Endothelial cell of umbilical vein (primary cell): ENCODE data around the gene MDN1. TPM values are rescaled to one million over a fixed set of nuclear protein-coding genes. Genes with fewer than 3 reads are reported as not detected.
"Not testable (repeated sequence)": the region's sequence is repeated elsewhere in the genome, so short reads cannot be mapped to it uniquely, and the experiment has no call there.

Experiments
- BruUV-seq: library from RNA; stranded (reverse); fragments of 400-500 nt; replicated peaks from 2 replicates; lab custom pipeline; 2021; lab: Mats Ljungman, UMichigan
- CTCF ChIA-PET: fragments of 300-600, 350-600 bp; sonication (Branson Sonifier 250); formaldehyde crosslinking; loops from one replicate; lab custom pipeline; 2021; ENCODE audit warnings: antibody characterized with exemption, inconsistent platforms; lab: Charles Lee
- POLR2A ChIA-PET: fragments of 300-600, 350-600 bp; sonication (Branson Sonifier 250); formaldehyde crosslinking; loops from one replicate; lab custom pipeline; 2021; ENCODE audit warnings: antibody characterized with exemption, inconsistent platforms; lab: Charles Lee
- DNase-seq: peaks from one replicate; pipeline ENCODE4 v3.0.0-alpha.2; 2011; ENCODE audit warnings: low read depth, low spot score
- FAIRE-seq: peaks from 2 replicates; lab custom pipeline; 2011; peaks lifted over from hg19 to GRCh38; lab: Jason Lieb, UNC
- H2AFZ ChIP-seq: 2 replicates; pipeline ENCODE4 v1.6.0; 2012; ENCODE audit warnings: low read depth, low read length, control low read depth, inconsistent platforms
- H3K27ac ChIP-seq: 2 replicates; pipeline ENCODE4 v1.5.1; 2011; ENCODE audit warnings: low read depth, mild to moderate bottlenecking, control low read depth, low read length, moderate library complexity; ENCODE audit not compliant: insufficient read depth
- H3K27me3 ChIP-seq, 2 experiments: 2 replicates each; pipeline versions ENCODE4 v1.6.0 to v1.6.1; 2011; ENCODE audit warnings: low read length in 2 of 2, mixed read lengths in 1 of 2; ENCODE audit not compliant: control insufficient read depth in 2 of 2, insufficient read depth in 2 of 2
- H3K36me3 ChIP-seq, 2 experiments: 2 replicates in 1 of 2; 3 replicates in 1 of 2; pipeline ENCODE4 v1.5.1; 2011; ENCODE audit warnings: low read length in 2 of 2, mild to moderate bottlenecking in 1 of 2, moderate library complexity in 1 of 2; ENCODE audit not compliant: control insufficient read depth in 2 of 2, insufficient read depth in 2 of 2; ENCODE audit errors: extremely low read depth in 1 of 2
- H3K4me1 ChIP-seq: 3 replicates; pipeline ENCODE4 v1.5.1; 2011; ENCODE audit warnings: mild to moderate bottlenecking, low read length; ENCODE audit not compliant: control insufficient read depth, insufficient read depth; ENCODE audit errors: extremely low read depth
- H3K4me2 ChIP-seq: 2 replicates; pipeline ENCODE4 v1.6.1; 2011; ENCODE audit warnings: low read length, control low read depth, mixed read lengths; ENCODE audit not compliant: insufficient read depth
- H3K4me3 ChIP-seq, 3 experiments: fragments of 200-600 bp in 1 of 3; sonication (generic), shearing (Covaris generic) in 1 of 3; replicated peaks in 1 of 3; 2 replicates each; pipeline ENCODE4 v1.5.1; 2011 to 2016; ENCODE audit warnings: control low read depth in 3 of 3, low read length in 3 of 3, mild to moderate bottlenecking in 2 of 3, inconsistent platforms in 1 of 3, low read depth in 1 of 3, moderate library complexity in 1 of 3; ENCODE audit not compliant: insufficient read depth in 1 of 3
- H3K79me2 ChIP-seq: 2 replicates; pipeline ENCODE4 v1.6.0; 2012; ENCODE audit warnings: low read length, inconsistent platforms; ENCODE audit not compliant: control insufficient read depth, insufficient read depth
- H3K9ac ChIP-seq: replicated peaks from 2 replicates; pipeline ENCODE3; 2011; ENCODE audit warnings: low read length, control low read depth; ENCODE audit not compliant: insufficient read depth; ENCODE audit errors: extremely low read depth
- H3K9me1 ChIP-seq: replicated peaks from 3 replicates; pipeline ENCODE4 v1.6.0; 2011; ENCODE audit warnings: mild to moderate bottlenecking, low read length; ENCODE audit not compliant: control insufficient read depth, insufficient read depth; ENCODE audit errors: extremely low read depth
- H3K9me3 ChIP-seq: replicated peaks from 2 replicates; pipeline ENCODE4 v1.5.1; 2012; ENCODE audit warnings: low read length, inconsistent platforms; ENCODE audit not compliant: control insufficient read depth, insufficient read depth
- H4K20me1 ChIP-seq: replicated peaks from 2 replicates; pipeline ENCODE3; 2011; ENCODE audit warnings: mild to moderate bottlenecking, low read length; ENCODE audit not compliant: control insufficient read depth, insufficient read depth; ENCODE audit errors: extremely low read depth
- EZH2 ChIP-seq: IDR thresholded peaks from 2 replicates; pipeline ENCODE4 v1.6.1; 2012; ENCODE audit warnings: borderline replicate concordance, low read depth, mild to moderate bottlenecking, moderate library complexity, low read length, inconsistent platforms; ENCODE audit not compliant: severe bottlenecking
- FOS ChIP-seq: IDR thresholded peaks from 2 replicates; pipeline ENCODE4 v1.6.1; 2011; ENCODE audit warnings: mild to moderate bottlenecking, low read length, moderate library complexity, borderline replicate concordance; ENCODE audit not compliant: insufficient read depth
- GATA2 ChIP-seq: IDR thresholded peaks from 2 replicates; pipeline ENCODE4 v1.7.0; 2011; ENCODE audit warnings: low read depth, mild to moderate bottlenecking, moderate library complexity, mixed read lengths, low read length; ENCODE audit not compliant: insufficient read length, insufficient read depth
- JUN ChIP-seq: IDR thresholded peaks from 2 replicates; pipeline ENCODE4 v1.6.1; 2011; ENCODE audit warnings: borderline replicate concordance, low read depth; ENCODE audit not compliant: insufficient read length, insufficient read depth
- MYC ChIP-seq: IDR thresholded peaks from one replicate; pipeline ENCODE4 v1.6.1; 2011; ENCODE audit warnings: mild to moderate bottlenecking, low read depth, low read length
- POLR2A ChIP-seq: IDR thresholded peaks from 2 replicates; pipeline ENCODE4 v1.6.1; 2012; ENCODE audit warnings: low read depth, mild to moderate bottlenecking, control low read depth, low read length
- POLR2AphosphoS5 ChIP-seq: IDR thresholded peaks from 2 replicates; pipeline ENCODE4 v1.6.1; 2012; ENCODE audit warnings: low read depth, mild to moderate bottlenecking, control low read depth, low read length, moderate library complexity; ENCODE audit not compliant: insufficient read depth
- dilution Hi-C: fragments of 300-500 bp; cut with MboI; formaldehyde crosslinking; loops from one replicate; pipeline ENCODE4 v1.15.0; 2019; ENCODE audit warnings: low sequenced_read_pairs; ENCODE audit not compliant: extremely low pct_ligation_motif_present
- intact Hi-C: fragments of 100-400 bp; cut with micrococcal nuclease; formaldehyde crosslinking; loops from one replicate; pipeline ENCODE4 v1.10.0; 2022
- polyA plus RNA-seq, 4 experiments: library from polyadenylated mRNA; depleted of rRNA in 3 of 4; stranded (reverse) in 3 of 4; unstranded in 1 of 4; fragments of >200 nt; gene quantifications; 2 replicates each; pipeline versions ENCODE4 v1.2.1 to v1.2.3, GENCODE V29; 2011 to 2012; ENCODE audit warnings: missing spikeins in 1 of 4
- total RNA-seq: library from RNA; stranded (reverse); gene quantifications from 2 replicates; pipeline ENCODE4 v1.2.3, GENCODE V29; 2021
- TF ChIP-seq, protein P1 (sequence below): IDR thresholded peaks from 2 replicates; pipeline ENCODE4 v1.6.1; 2011; ENCODE audit not compliant: insufficient read depth, insufficient read length
- TF ChIP-seq, protein P2 (sequence below), 2 donors: IDR thresholded peaks; 1 replicate in 1 of 2; 2 replicates in 1 of 2; pipeline ENCODE4 v1.5.1; 2011; ENCODE audit warnings: low read length in 2 of 2, mild to moderate bottlenecking in 2 of 2, moderate library complexity in 2 of 2, control low read depth in 1 of 2, inconsistent platforms in 1 of 2, low read depth in 1 of 2; ENCODE audit not compliant: insufficient read depth in 1 of 2; ENCODE audit errors: extremely low read depth in 1 of 2

The MDN1 gene
- total and polyA plus RNA-seq, 2 donors (not counting 3 experiments of a cell fraction or from before 2014, with no cell fraction given) = 9.2 to 39.6 TPM

DNA sequence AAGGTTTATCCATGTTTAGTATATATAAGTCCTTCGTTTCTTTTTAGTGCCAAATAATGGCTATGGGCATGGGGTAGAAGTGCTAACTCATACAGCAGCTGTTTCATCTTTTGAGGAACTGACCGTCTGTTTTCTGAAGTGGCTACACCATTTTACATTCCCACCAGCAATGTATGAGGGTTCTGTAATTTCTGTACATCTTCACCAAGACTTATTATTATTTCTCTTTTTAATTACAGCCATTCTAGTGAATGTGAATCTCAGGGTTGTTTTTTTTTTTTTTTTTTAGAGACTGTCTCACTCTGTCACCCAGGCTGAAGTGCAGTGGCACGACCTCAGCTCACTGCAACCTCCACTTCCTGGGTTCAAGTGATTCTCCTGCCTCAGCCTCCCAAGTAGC lies 183.2 kb downstream of the MDN1 start:
- dilution Hi-C loops, H4K20me1 ChIP-seq, H3K27me3 ChIP-seq, POLR2A ChIA-PET, H3K4me2 ChIP-seq, H3K4me3 ChIP-seq, DNase-seq, H2AFZ ChIP-seq, H3K79me2 ChIP-seq, H3K36me3 ChIP-seq, BruUV-seq, H3K9me3 ChIP-seq, H3K9ac ChIP-seq, H3K27ac ChIP-seq, H3K9me1 ChIP-seq, intact Hi-C loops, FAIRE-seq: not testable (repeated sequence)
- CTCF ChIA-PET = interaction anchor here (0.7 kb wide), 1 partner anchor 275 kb away, joined by 3 read pairs; no protein-coding TSS in a partner anchor
- H3K4me1 ChIP-seq = peaks cover 12% of the 10 kb centered on the region

DNA sequence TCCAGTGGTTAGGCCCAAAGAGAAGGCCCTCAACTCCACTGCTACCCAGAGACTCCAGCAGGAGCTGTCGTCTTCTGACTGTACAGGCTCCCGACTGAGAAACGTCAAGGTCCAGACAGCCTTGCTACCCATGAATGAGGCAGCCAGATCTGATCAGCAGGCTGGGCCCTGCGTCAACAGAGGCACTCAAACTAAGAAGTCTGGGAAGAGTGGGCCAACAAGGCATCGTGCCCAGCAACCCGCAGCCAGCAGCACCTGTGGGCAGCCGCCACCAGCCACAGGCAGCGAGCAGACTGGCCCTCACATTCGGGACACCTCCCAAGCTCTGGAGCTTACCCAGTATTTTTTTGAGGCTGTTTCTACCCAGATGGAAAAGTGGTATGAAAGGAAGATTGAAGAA lies 189.1 kb downstream of the MDN1 start:
- H3K9ac ChIP-seq = no peak overlapping the region
- H4K20me1 ChIP-seq = no peaks in the 10 kb centered on the region
- ChIA-PET CTCF (no interaction called here), POLR2A (no interaction called here)
- H3K4me2 ChIP-seq = no peak overlapping the region
- no peaks in the 10 kb centered on the region for H3K36me3 ChIP-seq
- H3K9me3 ChIP-seq = no peaks in the 10 kb centered on the region
- H2AFZ ChIP-seq = no peak overlapping the region
- no TSS peak for BruUV-seq
- no peaks in the 10 kb centered on the region for H3K4me1 ChIP-seq
- no peaks in the 10 kb centered on the region for H3K27me3 ChIP-seq
- H3K27ac ChIP-seq = no peak overlapping the region
- H3K4me3 ChIP-seq = no peak overlapping the region
- intact Hi-C loops = no loop called here
- dilution Hi-C loops = no loop called here
- DNase-seq (no peak), FAIRE-seq (no peak)
- TF ChIP-seq EZH2 = no peak
- no peak for TF ChIP-seq GATA2
- no peak for TF ChIP-seq JUN
- TF ChIP-seq FOS = no peak
- TF ChIP-seq, protein P1, sequence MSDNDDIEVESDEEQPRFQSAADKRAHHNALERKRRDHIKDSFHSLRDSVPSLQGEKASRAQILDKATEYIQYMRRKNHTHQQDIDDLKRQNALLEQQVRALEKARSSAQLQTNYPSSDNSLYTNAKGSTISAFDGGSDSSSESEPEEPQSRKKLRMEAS = no peak
- no peak for TF ChIP-seq POLR2A
- TF ChIP-seq POLR2AphosphoS5 = no peak
- TF ChIP-seq, protein P2, sequence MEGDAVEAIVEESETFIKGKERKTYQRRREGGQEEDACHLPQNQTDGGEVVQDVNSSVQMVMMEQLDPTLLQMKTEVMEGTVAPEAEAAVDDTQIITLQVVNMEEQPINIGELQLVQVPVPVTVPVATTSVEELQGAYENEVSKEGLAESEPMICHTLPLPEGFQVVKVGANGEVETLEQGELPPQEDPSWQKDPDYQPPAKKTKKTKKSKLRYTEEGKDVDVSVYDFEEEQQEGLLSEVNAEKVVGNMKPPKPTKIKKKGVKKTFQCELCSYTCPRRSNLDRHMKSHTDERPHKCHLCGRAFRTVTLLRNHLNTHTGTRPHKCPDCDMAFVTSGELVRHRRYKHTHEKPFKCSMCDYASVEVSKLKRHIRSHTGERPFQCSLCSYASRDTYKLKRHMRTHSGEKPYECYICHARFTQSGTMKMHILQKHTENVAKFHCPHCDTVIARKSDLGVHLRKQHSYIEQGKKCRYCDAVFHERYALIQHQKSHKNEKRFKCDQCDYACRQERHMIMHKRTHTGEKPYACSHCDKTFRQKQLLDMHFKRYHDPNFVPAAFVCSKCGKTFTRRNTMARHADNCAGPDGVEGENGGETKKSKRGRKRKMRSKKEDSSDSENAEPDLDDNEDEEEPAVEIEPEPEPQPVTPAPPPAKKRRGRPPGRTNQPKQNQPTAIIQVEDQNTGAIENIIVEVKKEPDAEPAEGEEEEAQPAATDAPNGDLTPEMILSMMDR (IDR thresholded peaks at IDR 0.05; ENCODE audit: extremely low read depth in 1 of 2, insufficient read depth in 1 of 2, low read depth in 1 of 2, low read length in 2 of 2) = no peak
- no peak for TF ChIP-seq MYC
- no peaks in the 10 kb centered on the region for H3K79me2 ChIP-seq
- H3K9me1 ChIP-seq = no peaks in the 10 kb centered on the region
